ENCODE measurements around the gene CNOT11. TPM values are rescaled to one million over a fixed set of nuclear protein-coding genes. Genes with fewer than 3 reads are reported as not detected.

CNOT11 gene
- 41.6 TPM for polyA plus RNA-seq (2013, experiment 1 of 2)
- polyA plus RNA-seq (2013, experiment 2 of 2), result 40.2 TPM

GRCh38 chr2:101252408-101253012, at the start of gene CNOT11:
CNOT11 (plus strand) TSS chr2:101252886; CDS start chr2:101252965, 79 bp downstream.
- Histone ChIP-seq H4K91ac (ENCODE audit: low read length) (peak within 1 kb of the TSS; percentile 91), H3K14ac (ENCODE audit: low read length in 2 of 2) (peak within 1 kb of the TSS in 1 of 2 experiments; percentile 91)

GRCh38 chr2:101204400-101205115, 48.1 kb upstream of the CNOT11 start:
- H3K23ac ChIP-seq (ENCODE audit: low read length in 2 of 2), result no peak overlapping the region
- no peak overlapping the region for H2AFZ ChIP-seq (ENCODE audit: low read depth, low read length)
- no peak overlapping the region for H3K9ac ChIP-seq (ENCODE audit: low read length)
- no peak overlapping the region for H3K4ac ChIP-seq (ENCODE audit: low read depth in 1 of 2, low read length in 2 of 2)
- no peak overlapping the region for H3K4me3 ChIP-seq (ENCODE audit: insufficient read depth in 1 of 2, low read depth in 1 of 2, low read length in 2 of 2)
- H4K91ac ChIP-seq (ENCODE audit: low read length), result no peak overlapping the region
- DNase-seq, result peak; percentile 18
- no peaks in the 10 kb centered on the region for H3K9me3 ChIP-seq (ENCODE audit: control insufficient read depth, low read length)
- H3K18ac ChIP-seq (ENCODE audit: low read depth in 1 of 2, low read length in 2 of 2), result no peak overlapping the region
- 96% methylated on average over 4 of the region's 4 CpGs for WGBS
- H2BK15ac ChIP-seq (ENCODE audit: low read depth, poor library complexity, severe bottlenecking), result no peak overlapping the region
- no peaks in the 10 kb centered on the region for H3K36me3 ChIP-seq (ENCODE audit: control insufficient read depth in 1 of 2, insufficient read depth in 2 of 2, low read depth in 1 of 2, low read length in 2 of 2)
- H2BK120ac ChIP-seq (ENCODE audit: low read depth, low read length), result no peak overlapping the region
- no peak overlapping the region for H3K27ac ChIP-seq (ENCODE audit: low read length, poor library complexity, severe bottlenecking)
- no peaks in the 10 kb centered on the region for H3K4me1 ChIP-seq (ENCODE audit: control insufficient read depth, insufficient read depth, low read depth, low read length)
- no peak overlapping the region for H2BK12ac ChIP-seq (ENCODE audit: low read length in 2 of 2)
- no peak overlapping the region for H3K14ac ChIP-seq (ENCODE audit: low read length in 2 of 2)
- H4K8ac ChIP-seq (ENCODE audit: low read length), result no peak overlapping the region
- no peak overlapping the region for H3K4me2 ChIP-seq (ENCODE audit: low read length, poor library complexity, severe bottlenecking)
- H3K27me3 ChIP-seq (ENCODE audit: control insufficient read depth in 1 of 2, insufficient read depth in 1 of 2, low read length in 2 of 2), result no peaks in the 10 kb centered on the region
- H3K79me1 ChIP-seq (replicated peaks; ENCODE audit: low read length, poor library complexity, severe bottlenecking), result no peaks in the 10 kb centered on the region
- no peak overlapping the region for H2AK5ac ChIP-seq (ENCODE audit: low read length, severe bottlenecking)
- no peak overlapping the region for H2BK5ac ChIP-seq (ENCODE audit: low read depth, low read length, poor library complexity, severe bottlenecking)

More at GRCh38 chr2:101252408-101253012, at the start of gene CNOT11:
- H3K9ac ChIP-seq (ENCODE audit: low read length), result peak within 1 kb of the TSS; percentile 91
- peak within 1 kb of the TSS; percentile 88 for H3K27ac ChIP-seq (ENCODE audit: low read length, poor library complexity, severe bottlenecking)
- 1% methylated on average over 45 of the region's 63 CpGs for WGBS
- H3K27me3 ChIP-seq (ENCODE audit: control insufficient read depth in 1 of 2, insufficient read depth in 1 of 2, low read length in 2 of 2), result no peaks in the 10 kb centered on the region
- peak within 1 kb of the TSS in 1 of 2 experiments; percentile 99 for H3K23ac ChIP-seq (ENCODE audit: low read length in 2 of 2)
- H2AFZ ChIP-seq (ENCODE audit: low read depth, low read length), result peak within 1 kb of the TSS; percentile 94
- peak within 1 kb of the TSS; percentile 82 for H2BK120ac ChIP-seq (ENCODE audit: low read depth, low read length)
- H2BK15ac ChIP-seq (ENCODE audit: low read depth, poor library complexity, severe bottlenecking), result peak within 1 kb of the TSS; percentile 96
- peak within 1 kb of the TSS; percentile 82 for H2BK5ac ChIP-seq (ENCODE audit: low read depth, low read length, poor library complexity, severe bottlenecking)
- peak within 1 kb of the TSS; percentile 98 for H3K4me2 ChIP-seq (ENCODE audit: low read length, poor library complexity, severe bottlenecking)
- DNase-seq, result peak; percentile 99
- peak within 1 kb of the TSS; percentile 92 to 99 for H3K4ac ChIP-seq (ENCODE audit: low read depth in 1 of 2, low read length in 2 of 2)
- H3K4me1 ChIP-seq (ENCODE audit: control insufficient read depth, insufficient read depth, low read depth, low read length), result peaks cover 13% of the 10 kb centered on the region
- H2AK5ac ChIP-seq (ENCODE audit: low read length, severe bottlenecking), result peak within 1 kb of the TSS; percentile 59
- H3K36me3 ChIP-seq (ENCODE audit: control insufficient read depth in 1 of 2, insufficient read depth in 2 of 2, low read depth in 1 of 2, low read length in 2 of 2), result peaks cover 0 to 4% of the 10 kb centered on the region in 2 experiments
- no peaks in the 10 kb centered on the region for H3K9me3 ChIP-seq (ENCODE audit: control insufficient read depth, low read length)
- peak within 1 kb of the TSS; percentile 82 to 87 for H3K4me3 ChIP-seq (ENCODE audit: insufficient read depth in 1 of 2, low read depth in 1 of 2, low read length in 2 of 2)
- peaks cover 6% of the 10 kb centered on the region for H3K79me1 ChIP-seq (replicated peaks; ENCODE audit: low read length, poor library complexity, severe bottlenecking)
- H3K18ac ChIP-seq (ENCODE audit: low read depth in 1 of 2, low read length in 2 of 2), result peak within 1 kb of the TSS; percentile 95 to 97
- peak within 1 kb of the TSS in 1 of 2 experiments; percentile 21 for H2BK12ac ChIP-seq (ENCODE audit: low read length in 2 of 2)
- peak within 1 kb of the TSS; percentile 97 for H4K8ac ChIP-seq (ENCODE audit: low read length)

GRCh38 chr2:101205521-101206479, 46.9 kb upstream of the CNOT11 start:
- Histone ChIP-seq H4K8ac (ENCODE audit: low read length) (peak overlapping the region; percentile 49), H3K23ac (ENCODE audit: low read length in 2 of 2) (no peak overlapping the region), H3K9ac (ENCODE audit: low read length) (peak overlapping the region; percentile 90), H3K18ac (ENCODE audit: low read depth in 1 of 2, low read length in 2 of 2) (no peak overlapping the region), H2BK12ac (ENCODE audit: low read length in 2 of 2) (no peak overlapping the region), H3K4ac (ENCODE audit: low read depth in 1 of 2, low read length in 2 of 2) (no peak overlapping the region), H2BK15ac (ENCODE audit: low read depth, poor library complexity, severe bottlenecking) (no peak overlapping the region), H2AFZ (ENCODE audit: low read depth, low read length) (no peak overlapping the region), H2BK5ac (ENCODE audit: low read depth, low read length, poor library complexity, severe bottlenecking) (no peak overlapping the region), H3K9me3 (ENCODE audit: control insufficient read depth, low read length) (peaks cover 8% of the 10 kb centered on the region), H3K4me1 (ENCODE audit: control insufficient read depth, insufficient read depth, low read depth, low read length) (no peaks in the 10 kb centered on the region), H3K27me3 (ENCODE audit: control insufficient read depth in 1 of 2, insufficient read depth in 1 of 2, low read length in 2 of 2) (no peaks in the 10 kb centered on the region), H2AK5ac (ENCODE audit: low read length, severe bottlenecking) (no peak overlapping the region), H3K4me2 (ENCODE audit: low read length, poor library complexity, severe bottlenecking) (no peak overlapping the region), H4K91ac (ENCODE audit: low read length) (peak overlapping the region; percentile 27), H3K79me1 (replicated peaks; ENCODE audit: low read length, poor library complexity, severe bottlenecking) (no peaks in the 10 kb centered on the region), H3K27ac (ENCODE audit: low read length, poor library complexity, severe bottlenecking) (no peak overlapping the region), H3K14ac (ENCODE audit: low read length in 2 of 2) (no peak overlapping the region), H3K36me3 (ENCODE audit: control insufficient read depth in 1 of 2, insufficient read depth in 2 of 2, low read depth in 1 of 2, low read length in 2 of 2) (no peaks in the 10 kb centered on the region), H2BK120ac (ENCODE audit: low read depth, low read length) (no peak overlapping the region), H3K4me3 (ENCODE audit: insufficient read depth in 1 of 2, low read depth in 1 of 2, low read length in 2 of 2) (peak overlapping the region in 1 of 2 experiments; percentile 56)
- WGBS, result 63% methylated on average over 15 of the region's 15 CpGs
- peak; percentile 85 for DNase-seq

All from mesenchymal stem cell (in vitro differentiated cells and primary cell).